GM23248 (cell line): ENCODE data around the gene TMEM129.

ENCODE experiments used
- EZH2 ChIP-seq: fragments of 200-600 bp; sonication (generic); IDR thresholded peaks from 2 replicates; pipeline ENCODE4 v1.6.1; 2018; ENCODE audit warnings: antibody characterized with exemption, mild to moderate bottlenecking; ENCODE audit not compliant: insufficient read depth, poor library complexity, severe bottlenecking
- EZH2phosphoT487 ChIP-seq: fragments of 200-600 bp; sonication (generic); IDR thresholded peaks from 2 replicates; pipeline ENCODE4 v1.6.1; 2018; ENCODE audit warnings: antibody characterized with exemption, moderate library complexity, mild to moderate bottlenecking, low read depth; ENCODE audit not compliant: insufficient read depth

DNA sequence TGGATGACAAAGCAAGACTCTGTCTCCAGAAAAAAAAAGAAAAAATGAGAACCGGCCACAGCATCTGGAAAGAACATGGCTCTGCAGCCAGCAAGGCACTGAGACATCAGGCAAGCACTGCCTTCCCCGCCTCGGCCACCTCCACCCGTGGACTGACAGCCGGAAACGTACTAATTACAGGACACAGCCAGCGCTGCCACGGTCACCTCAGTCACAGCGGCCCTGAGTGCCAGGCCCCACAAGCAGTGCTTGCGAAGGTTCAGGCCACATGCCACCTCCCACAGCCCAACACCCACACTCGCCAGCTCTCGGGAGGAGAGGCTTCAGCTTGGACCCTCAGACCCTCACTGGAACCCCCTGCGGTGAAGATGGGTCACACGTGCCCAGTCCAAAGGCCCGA lies 53.9 kb downstream of the TMEM129 start:
- no peak for TF ChIP-seq EZH2
- no peak for TF ChIP-seq EZH2phosphoT487
